ENCODE measurements around the gene MAP4K4. TPM values are rescaled to one million over a fixed set of nuclear protein-coding genes. Genes with fewer than 3 reads are reported as not detected.

The MAP4K4 gene
- total and polyA plus RNA-seq, 2 experiments from 2014 or later, result 59.1 to 84.4 TPM

- H3K4me1 ChIP-seq (ENCODE audit: insufficient read depth), result no peaks in the 10 kb centered on the region
- no peaks in the 10 kb centered on the region for H3K9me2 ChIP-seq (replicated peaks; ENCODE audit: insufficient read depth)
- no peaks in the 10 kb centered on the region for H3K27me3 ChIP-seq
- no peak overlapping the region for H3K27ac ChIP-seq
- DNase-seq (ENCODE audit: low spot score), result no peak
- no peak for TF ChIP-seq EZH2phosphoT487 (IDR thresholded peaks at IDR 0.05; ENCODE audit: low read depth, severe bottlenecking, unreplicated experiment)
- no peak for TF ChIP-seq EZH2 (IDR thresholded peaks at IDR 0.05; ENCODE audit: borderline replicate concordance)
- TF ChIP-seq CTCF (IDR thresholded peaks at IDR 0.05; ENCODE audit: poor library complexity), result no peak
- H3K79me2 ChIP-seq, result no peaks in the 10 kb centered on the region
- no peaks in the 10 kb centered on the region for H3K36me3 ChIP-seq (replicated peaks; ENCODE audit: insufficient read depth, low read depth)
- H2AFZ ChIP-seq, result no peak overlapping the region
- no peaks in the 10 kb centered on the region for H3K9me3 ChIP-seq (ENCODE audit: low read depth)
- WGBS (ENCODE audit: low lambda C conversion rate, missing lambda C conversion rate), result 87% methylated on average over 2 of the region's 2 CpGs
- no peak overlapping the region for H3K4me3 ChIP-seq
- H4K20me1 ChIP-seq (ENCODE audit: insufficient read depth, poor library complexity, severe bottlenecking), result no peaks in the 10 kb centered on the region
- H3K4me2 ChIP-seq, result no peak overlapping the region
These were observed 203.7 kb downstream of the MAP4K4 start for GRCh38 chr2:101901241-101901640.

- H3K4me3 ChIP-seq, result no peak overlapping the region
- no peaks in the 10 kb centered on the region for H4K20me1 ChIP-seq (ENCODE audit: insufficient read depth, poor library complexity, severe bottlenecking)
- no peaks in the 10 kb centered on the region for H3K4me1 ChIP-seq (ENCODE audit: insufficient read depth)
- H3K9me3 ChIP-seq (ENCODE audit: low read depth), result no peaks in the 10 kb centered on the region
- no peaks in the 10 kb centered on the region for H3K36me3 ChIP-seq (replicated peaks; ENCODE audit: insufficient read depth, low read depth)
- no peak overlapping the region for H3K4me2 ChIP-seq
- no peaks in the 10 kb centered on the region for H3K79me2 ChIP-seq
- no peak for DNase-seq (ENCODE audit: low spot score)
- H3K27me3 ChIP-seq, result no peaks in the 10 kb centered on the region
- H3K9me2 ChIP-seq (replicated peaks; ENCODE audit: insufficient read depth), result no peaks in the 10 kb centered on the region
- H2AFZ ChIP-seq, result no peak overlapping the region
- H3K27ac ChIP-seq, result no peak overlapping the region
- TF ChIP-seq EZH2 (IDR thresholded peaks at IDR 0.05; ENCODE audit: borderline replicate concordance), result no peak
- no peak for TF ChIP-seq CTCF (IDR thresholded peaks at IDR 0.05; ENCODE audit: poor library complexity)
- no peak for TF ChIP-seq EZH2phosphoT487 (IDR thresholded peaks at IDR 0.05; ENCODE audit: low read depth, severe bottlenecking, unreplicated experiment)
- 94% methylated on average over 2 of the region's 2 CpGs for WGBS (ENCODE audit: low lambda C conversion rate, missing lambda C conversion rate)
These were observed 204.7 kb downstream of the MAP4K4 start for GRCh38 chr2:101902169-101902568.

- no peak overlapping the region for H3K4me2 ChIP-seq
- no peak overlapping the region for H2AFZ ChIP-seq
- no peaks in the 10 kb centered on the region for H3K9me3 ChIP-seq (ENCODE audit: low read depth)
- no peak overlapping the region for H3K4me3 ChIP-seq
- no peak for DNase-seq (ENCODE audit: low spot score)
- H4K20me1 ChIP-seq (ENCODE audit: insufficient read depth, poor library complexity, severe bottlenecking), result no peaks in the 10 kb centered on the region
- no peak overlapping the region for H3K27ac ChIP-seq
- H3K4me1 ChIP-seq (ENCODE audit: insufficient read depth), result no peaks in the 10 kb centered on the region
- H3K27me3 ChIP-seq, result no peaks in the 10 kb centered on the region
- no peaks in the 10 kb centered on the region for H3K36me3 ChIP-seq (replicated peaks; ENCODE audit: insufficient read depth, low read depth)
- no peaks in the 10 kb centered on the region for H3K9me2 ChIP-seq (replicated peaks; ENCODE audit: insufficient read depth)
- no peak for TF ChIP-seq EZH2 (IDR thresholded peaks at IDR 0.05; ENCODE audit: borderline replicate concordance)
- TF ChIP-seq EZH2phosphoT487 (IDR thresholded peaks at IDR 0.05; ENCODE audit: low read depth, severe bottlenecking, unreplicated experiment), result no peak
- TF ChIP-seq CTCF (IDR thresholded peaks at IDR 0.05; ENCODE audit: poor library complexity), result no peak
- no peaks in the 10 kb centered on the region for H3K79me2 ChIP-seq
- WGBS (ENCODE audit: low lambda C conversion rate, missing lambda C conversion rate), result 93% methylated on average over 1 of the region's 1 CpG
These were observed 207.4 kb downstream of the MAP4K4 start for GRCh38 chr2:101904916-101905315.
